GM23338 (cell line): ENCODE data around the gene TMBIM1.

Experiments used
- CTCF ChIP-seq, 2 experiments: fragments of 200-600 bp in 1 of 2; sonication (generic) in 1 of 2; conservative IDR thresholded peaks; 2 replicates each; pipeline versions ENCODE4 v1.5.1 to v1.6.1; 2016 to 2017; ENCODE audit warnings: antibody characterized with exemption in 2 of 2, low read depth in 2 of 2, mild to moderate bottlenecking in 2 of 2, moderate library complexity in 1 of 2
- POLR2AphosphoS5 ChIP-seq: IDR thresholded peaks from 2 replicates; pipeline ENCODE4 v1.6.1; 2016; ENCODE audit warnings: antibody characterized with exemption, low read depth
- REST ChIP-seq: IDR thresholded peaks from one replicate; pipeline ENCODE4 v1.6.1; 2018; ENCODE audit warnings: antibody characterized with exemption; ENCODE audit not compliant: unreplicated experiment

- TF ChIP-seq POLR2AphosphoS5 (no peak), REST (no peak), CTCF (conservative IDR thresholded peaks at IDR 0.05; ENCODE audit: low read depth in 2 of 2) (no peak)
Observed at GRCh38 chr2:218265626-218266025, 26.7 kb downstream of the TMBIM1 start.
